Fibroblast of lung (primary cell): ENCODE results near the gene TCEA3. TPM values are rescaled to one million over a fixed set of nuclear protein-coding genes. Genes with fewer than 3 reads are reported as not detected.

Experiments
- DNase-seq, 2 donors: peaks; one replicate each; pipeline versions ENCODE4 v3.0.0 to v3.0.0-alpha.2; 2010; ENCODE audit warnings: low read depth in 2 of 2
- H2AFZ ChIP-seq: 2 replicates; pipeline ENCODE4 v1.5.1; 2012; ENCODE audit warnings: low read length, control low read depth, inconsistent platforms
- H3K27ac ChIP-seq: 2 replicates; pipeline ENCODE4 v1.5.1; 2011; ENCODE audit warnings: low read length, control low read depth; ENCODE audit not compliant: insufficient read depth
- H3K27me3 ChIP-seq: 2 replicates; pipeline ENCODE4 v1.5.1; 2011; ENCODE audit warnings: mild to moderate bottlenecking, low read length; ENCODE audit not compliant: control insufficient read depth, insufficient read depth
- H3K36me3 ChIP-seq: 2 replicates; pipeline ENCODE4 v1.5.1; 2011; ENCODE audit warnings: low read length; ENCODE audit not compliant: control insufficient read depth, insufficient read depth
- H3K4me1 ChIP-seq: 2 replicates; pipeline ENCODE4 v1.5.1; 2011; ENCODE audit warnings: low read length; ENCODE audit not compliant: control insufficient read depth, insufficient read depth; ENCODE audit errors: extremely low read depth
- H3K4me2 ChIP-seq: 2 replicates; pipeline ENCODE4 v1.5.1; 2011; ENCODE audit warnings: low read length, control low read depth; ENCODE audit not compliant: insufficient read depth; ENCODE audit errors: extremely low read depth
- H3K4me3 ChIP-seq, 4 experiments: fragments of 200-600 bp in 1 of 4; sonication (generic) in 1 of 4; replicated peaks in 1 of 4; 2 replicates each; pipeline ENCODE4 v1.5.1; 2011 to 2016; ENCODE audit warnings: low read length in 4 of 4, low read depth in 3 of 4, mild to moderate bottlenecking in 3 of 4, control low read depth in 2 of 4, inconsistent platforms in 1 of 4, mixed read lengths in 1 of 4; ENCODE audit not compliant: insufficient read depth in 1 of 4; ENCODE audit errors: control extremely low read depth in 1 of 4
- H3K79me2 ChIP-seq: 2 replicates; pipeline ENCODE4 v1.5.1; 2012; ENCODE audit warnings: mild to moderate bottlenecking, low read length, inconsistent platforms; ENCODE audit not compliant: control insufficient read depth, insufficient read depth
- H3K9ac ChIP-seq: 2 replicates; pipeline ENCODE4 v1.5.1; 2011; ENCODE audit warnings: mild to moderate bottlenecking, low read length, control low read depth; ENCODE audit not compliant: insufficient read depth
- H3K9me3 ChIP-seq: 2 replicates; pipeline ENCODE4 v1.5.1; 2012; ENCODE audit warnings: low read depth, low read length; ENCODE audit not compliant: control insufficient read depth, insufficient read depth
- H4K20me1 ChIP-seq: 2 replicates; pipeline ENCODE4 v1.5.1; 2011; ENCODE audit warnings: low read length; ENCODE audit not compliant: control insufficient read depth, insufficient read depth; ENCODE audit errors: extremely low read depth
- CTCF ChIP-seq, 2 donors: IDR thresholded peaks in 1 of 2; conservative IDR thresholded peaks in 1 of 2; 1 replicate in 1 of 2; 2 replicates in 1 of 2; pipeline ENCODE4 v1.5.1; 2011 to 2012; ENCODE audit warnings: low read length in 2 of 2, control low read depth in 1 of 2, inconsistent platforms in 1 of 2, low read depth in 1 of 2, mild to moderate bottlenecking in 1 of 2
- EZH2 ChIP-seq: IDR thresholded peaks from 2 replicates; pipeline ENCODE4 v1.5.1; 2012; ENCODE audit warnings: low read length, control low read depth, mild to moderate bottlenecking; ENCODE audit errors: missing control alignments
- polyA plus RNA-seq, 2 donors: library from polyadenylated mRNA; depleted of rRNA in 1 of 2; stranded (reverse) in 1 of 2; unstranded in 1 of 2; fragments of >200 nt; gene quantifications; 2 replicates each; pipeline ENCODE4 v1.2.1, GENCODE V29; 2011 to 2012; ENCODE audit warnings: missing spikeins in 1 of 2
- total RNA-seq: library from RNA; depleted of rRNA; stranded (reverse); fragments of >200 nt; gene quantifications from 2 replicates; pipeline ENCODE4 v1.2.1, GENCODE V29; 2014

The TCEA3 gene
- total and polyA plus RNA-seq, 2 donors (not counting 1 experiment from before 2014, with no cell fraction given) = 12.3 to 44.6 TPM

GRCh38 chr1:23337869-23338268 is 86.7 kb downstream of the TCEA3 start:
- peak in 1 of 2 donors; percentile 60 for DNase-seq
- TF ChIP-seq CTCF (conservative IDR thresholded peaks at IDR 0.05 in 1 of 2, IDR thresholded peaks at IDR 0.05 in 1 of 2; ENCODE audit: low read depth in 1 of 2, low read length in 2 of 2) (no peak), EZH2 (no peak)
- Histone ChIP-seq H3K4me2 (no peak overlapping the region), H3K79me2 (peaks cover 81% of the 10 kb centered on the region), H2AFZ (no peak overlapping the region), H3K27ac (no peak overlapping the region), H4K20me1 (peaks cover 3% of the 10 kb centered on the region), H3K4me1 (peaks cover 10% of the 10 kb centered on the region), H3K4me3 (no peak overlapping the region), H3K9ac (no peak overlapping the region), H3K9me3 (no peaks in the 10 kb centered on the region), H3K36me3 (peaks cover 12% of the 10 kb centered on the region), H3K27me3 (no peaks in the 10 kb centered on the region)

- Histone ChIP-seq H3K27ac (no peak overlapping the region), H3K4me1 (no peaks in the 10 kb centered on the region), H3K9ac (no peak overlapping the region), H3K9me3 (no peaks in the 10 kb centered on the region), H4K20me1 (no peaks in the 10 kb centered on the region), H3K36me3 (peaks cover 14% of the 10 kb centered on the region), H3K27me3 (no peaks in the 10 kb centered on the region), H3K4me2 (no peak overlapping the region), H2AFZ (no peak overlapping the region), H3K79me2 (peaks cover 65% of the 10 kb centered on the region), H3K4me3 (no peak overlapping the region)
- DNase-seq = no peak
- TF ChIP-seq CTCF (conservative IDR thresholded peaks at IDR 0.05 in 1 of 2, IDR thresholded peaks at IDR 0.05 in 1 of 2; ENCODE audit: low read depth in 1 of 2, low read length in 2 of 2) (no peak), EZH2 (no peak)
These were observed 92.8 kb downstream of the TCEA3 start for GRCh38 chr1:23331713-23332112.

Other genes with a start within 250 kb of the TCEA3 start
- not detected in 2 replicates for gene HTR1D, start 207.2 kb downstream of the TCEA3 start, total RNA-seq
- not detected in 2 replicates for gene HTR1D, start 207.2 kb downstream of the TCEA3 start, polyA plus RNA-seq
- 59.1 and 62.1 TPM in 2 replicates for gene HNRNPR, start 80.5 kb downstream of the TCEA3 start, total RNA-seq
- 141 and 186 TPM in 2 replicates for gene HNRNPR, start 80.5 kb downstream of the TCEA3 start, polyA plus RNA-seq
- 31.5 and 32.6 TPM in 2 replicates for gene ZNF436, start 54.9 kb downstream of the TCEA3 start, total RNA-seq
- gene ZNF436, start 54.9 kb downstream of the TCEA3 start, polyA plus RNA-seq = 10.7 and 11.9 TPM in 2 replicates
- 73.2 and 79.1 TPM in 2 replicates for gene ASAP3, start 59.4 kb upstream of the TCEA3 start, total RNA-seq
- gene ASAP3, start 59.4 kb upstream of the TCEA3 start, polyA plus RNA-seq = 14.2 and 19.9 TPM in 2 replicates
- 0.17 TPM in 1 of 2 replicates, not detected in the other for gene E2F2, start 106.5 kb upstream of the TCEA3 start, total RNA-seq
- gene E2F2, start 106.5 kb upstream of the TCEA3 start, polyA plus RNA-seq = 0.26 and 0.85 TPM in 2 replicates
- 9.9 and 42.9 TPM in 2 replicates for gene ID3, start 134.8 kb upstream of the TCEA3 start, total RNA-seq
- 23.0 and 35.2 TPM in 2 replicates for gene ID3, start 134.8 kb upstream of the TCEA3 start, polyA plus RNA-seq